Measurements from ENCODE around the gene UNC45A.
"Not testable (repeated sequence)": the region's sequence is repeated elsewhere in the genome, so short reads cannot be mapped to it uniquely, and the experiment has no call there.

UNC45A gene

GRCh38 chr15:90916461-90916860, 18.6 kb upstream of the UNC45A start:
- DNase-seq (ENCODE audit: low spot score): no peak

DNA sequence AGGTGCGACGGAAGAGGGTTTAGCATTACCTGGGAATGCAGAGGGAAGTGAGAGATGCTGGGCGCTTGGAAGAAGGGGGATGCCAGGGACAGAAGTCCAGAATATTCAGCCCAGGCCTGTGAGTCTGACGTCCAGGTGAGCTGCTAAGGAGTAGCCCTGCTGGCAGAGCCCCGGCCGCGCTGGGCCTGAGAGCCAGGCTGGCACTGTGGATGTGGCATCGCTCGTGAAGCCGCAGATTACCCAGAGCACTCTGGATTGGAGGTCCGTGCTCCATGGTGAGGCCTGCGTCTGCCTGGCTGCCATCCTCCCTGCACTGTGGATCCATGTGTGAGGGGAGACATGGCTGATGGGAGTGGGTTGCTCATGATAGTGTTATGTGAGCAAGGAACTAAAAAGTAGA, 17.5 kb upstream of the UNC45A start:
- no peak for DNase-seq (ENCODE audit: low spot score)

GRCh38 chr15:90918034-90918788, 16.9 kb upstream of the UNC45A start:
- DNase-seq (ENCODE audit: low spot score): no peak

GRCh38 chr15:90918835-90919234, 16.2 kb upstream of the UNC45A start:
- no peak for DNase-seq (ENCODE audit: low spot score)

GRCh38 chr15:90921887-90922286, 13.2 kb upstream of the UNC45A start:
- no peak for DNase-seq (ENCODE audit: low spot score)

DNA sequence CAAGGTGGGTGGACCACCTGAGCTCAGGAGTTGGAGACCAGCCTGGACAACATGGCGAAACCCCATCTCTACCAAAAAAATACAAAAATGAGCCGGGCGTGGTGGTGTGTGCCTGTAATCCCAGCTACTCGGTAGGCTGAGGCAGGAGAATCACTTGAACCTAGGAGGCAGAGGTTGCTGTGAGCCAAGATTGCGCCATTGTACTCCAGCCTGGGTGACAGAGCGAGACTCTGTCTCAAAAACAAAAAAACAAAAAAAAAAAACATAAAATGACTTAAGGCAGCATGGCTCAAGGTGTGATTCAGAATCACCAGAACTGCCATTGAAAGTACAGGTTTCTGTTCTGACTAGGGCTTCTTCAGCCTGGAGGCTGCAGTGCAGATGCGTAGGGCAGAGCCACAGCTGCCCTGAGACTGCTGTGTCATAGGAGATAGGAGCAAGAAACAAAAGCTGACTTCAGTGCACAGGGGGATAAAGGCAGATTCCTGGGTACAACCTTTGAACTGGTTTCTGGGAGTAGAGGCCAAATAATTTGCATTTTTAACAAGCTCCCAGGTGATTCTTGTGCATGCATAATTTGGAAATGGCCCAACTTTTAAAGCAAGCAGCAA, 12.3 kb upstream of the UNC45A start:
- not testable (repeated sequence) for DNase-seq (ENCODE audit: low spot score)

DNA sequence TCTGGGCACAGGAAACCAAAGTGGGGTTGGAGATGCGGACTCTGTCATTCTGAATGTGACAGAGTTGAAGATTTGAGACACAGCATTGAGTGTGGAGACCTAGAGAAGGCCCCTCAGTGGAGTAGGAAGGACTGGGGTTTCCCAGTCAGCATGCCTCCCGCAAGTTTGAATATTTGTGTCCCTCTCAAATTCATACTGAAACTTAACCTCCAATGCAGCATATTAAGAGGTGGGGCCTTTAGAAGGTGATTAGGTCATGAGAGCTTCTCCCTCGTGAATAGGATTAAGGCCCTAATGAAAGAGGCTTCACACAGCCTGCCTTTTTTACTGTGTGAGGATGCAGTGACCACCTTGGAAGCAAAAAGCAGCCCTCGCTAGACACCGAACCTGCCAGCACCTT, 10.7 kb upstream of the UNC45A start:
- no peak for DNase-seq (ENCODE audit: low spot score)

- DNase-seq (ENCODE audit: low spot score): not testable (repeated sequence)
Observed at GRCh38 chr15:90926766-90927165, 8.3 kb upstream of the UNC45A start.

DNA sequence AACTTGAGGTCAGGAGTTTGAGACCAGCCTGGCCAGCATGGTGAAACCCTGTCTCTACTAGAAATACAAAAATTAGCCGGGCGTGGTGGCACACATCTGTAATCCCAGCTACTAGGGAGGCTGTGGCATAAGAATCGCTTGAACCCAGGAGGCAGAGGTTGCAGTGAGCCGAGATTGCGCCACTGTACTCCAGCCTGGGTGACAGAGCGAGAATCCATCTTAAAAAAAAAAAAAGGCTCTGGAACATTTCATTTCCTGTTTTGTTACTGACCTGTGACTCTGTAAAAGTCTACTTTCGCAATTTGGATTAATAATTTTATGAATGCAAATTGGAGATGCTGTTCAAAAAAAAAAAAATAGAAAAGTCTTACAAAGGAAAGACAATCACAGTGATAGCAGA, 7.0 kb upstream of the UNC45A start:
- not testable (repeated sequence) for DNase-seq (ENCODE audit: low spot score)

DNA sequence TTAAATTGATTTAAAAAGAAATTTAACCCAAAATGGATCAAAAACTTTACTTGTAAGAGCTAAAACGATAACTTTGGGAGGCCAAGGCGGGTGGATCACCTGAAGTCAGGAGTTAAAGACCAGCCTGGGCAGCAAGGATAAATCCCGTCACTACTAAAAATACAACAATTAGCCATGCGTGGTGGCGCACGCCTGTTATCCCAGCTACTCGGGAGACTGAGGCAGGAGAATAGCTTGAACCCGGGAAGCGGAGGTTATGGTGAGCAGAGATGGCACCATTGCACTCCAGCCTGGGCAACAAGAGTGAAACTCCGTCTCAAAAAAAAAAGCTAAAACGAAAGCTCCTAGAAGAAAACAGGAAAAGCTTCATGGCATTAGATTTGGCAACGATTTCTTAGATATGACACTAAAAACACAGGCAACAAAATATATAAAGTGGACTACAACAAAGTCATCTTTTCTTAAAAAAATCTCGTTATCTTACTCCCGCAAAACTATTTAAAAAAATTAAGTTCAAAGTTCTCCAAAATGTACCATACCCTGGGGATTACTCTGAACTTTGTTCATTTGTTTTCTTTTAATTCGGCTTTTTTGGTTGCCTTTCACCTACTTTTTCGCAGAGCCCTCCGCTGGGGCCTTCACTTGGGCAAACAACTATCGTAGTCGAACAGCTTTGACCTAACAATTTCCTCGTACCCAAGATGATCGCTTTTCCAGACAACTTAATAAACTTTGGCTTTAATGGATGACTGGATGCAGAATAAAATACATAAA, 5.7 kb upstream of the UNC45A start:
- no peak for DNase-seq (ENCODE audit: low spot score)

- DNase-seq (ENCODE audit: low spot score): no peak
Observed at GRCh38 chr15:90930861-90931574, 4.1 kb upstream of the UNC45A start.

- no peak for DNase-seq (ENCODE audit: low spot score)
Observed at GRCh38 chr15:90931575-90931827, 3.6 kb upstream of the UNC45A start.

- DNase-seq (ENCODE audit: low spot score): peak; percentile 94
Observed at GRCh38 chr15:90931828-90932659, 3.0 kb upstream of the UNC45A start, which contains the start of gene HDDC3. TSS of gene HDDC3 (minus strand) at chr15:90932549. CDS start at chr15:90932540, 9 bp downstream.

- DNase-seq (ENCODE audit: low spot score): no peak
Observed at GRCh38 chr15:90932660-90932991, 2.5 kb upstream of the UNC45A start.

DNA sequence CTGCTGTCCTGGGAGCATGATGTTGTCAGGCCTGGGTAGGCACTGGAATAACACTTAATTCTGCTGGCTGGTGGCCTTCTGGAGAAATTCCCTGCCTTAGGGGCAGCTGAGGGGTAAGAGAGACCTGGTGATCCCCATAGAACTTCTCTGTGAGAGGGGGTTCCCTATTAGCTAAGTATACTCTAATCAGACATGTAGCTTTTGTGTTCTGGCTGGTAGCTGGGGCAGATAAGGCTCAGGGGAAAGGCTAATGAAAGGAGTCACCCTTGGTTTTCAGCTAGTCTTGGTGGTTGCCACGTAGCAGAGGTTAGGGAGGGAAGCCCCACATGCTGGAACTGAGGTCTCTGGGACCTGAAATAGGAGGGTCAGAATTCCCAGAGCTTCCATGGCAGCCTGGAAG, 1.8 kb upstream of the UNC45A start:
- no peak for DNase-seq (ENCODE audit: low spot score)

GRCh38 chr15:90934256-90934948, 683 bp upstream of the UNC45A start:
- peak; percentile 84 for DNase-seq (ENCODE audit: low spot score)

- DNase-seq (ENCODE audit: low spot score): no peak
Observed at GRCh38 chr15:90936823-90937222, 1.7 kb downstream of the UNC45A start.

- DNase-seq (ENCODE audit: low spot score): no peak
Observed at GRCh38 chr15:90938261-90938660, 3.2 kb downstream of the UNC45A start.

- DNase-seq (ENCODE audit: low spot score): no peak
Observed at GRCh38 chr15:90939756-90940155, 4.7 kb downstream of the UNC45A start.

- DNase-seq (ENCODE audit: low spot score): no peak
Observed at GRCh38 chr15:90941038-90941437, 6.0 kb downstream of the UNC45A start.
